IMR-90 (cell line): ENCODE results near the gene DAP3. TPM values are rescaled to one million over a fixed set of nuclear protein-coding genes. Genes with fewer than 3 reads are reported as not detected.
"Not testable (repeated sequence)": the region's sequence is repeated elsewhere in the genome, so short reads cannot be mapped to it uniquely, and the experiment has no call there.

Source experiments
- ATAC-seq: fragments of 200-7000 bp; cut with Tn5 transposase; 2 replicates; pipeline ENCODE4 v1.9.1; 2020; ENCODE audit warnings: low read depth, mild to moderate bottlenecking, moderate library complexity
- Bru-seq: library from RNA; stranded (reverse); fragments of 400-500 nt; gene quantifications from one replicate; lab custom pipeline; 2021; lab: Mats Ljungman, UMichigan
- BruChase-seq, 2 experiments: library from RNA; stranded (reverse); fragments of 400-500 nt; gene quantifications; one replicate each; lab custom pipeline; 2021; lab: Mats Ljungman, UMichigan
- BruUV-seq: library from RNA; stranded (reverse); fragments of 400-500 nt; replicated peaks from 2 replicates; lab custom pipeline; 2021; lab: Mats Ljungman, UMichigan
- CTCF ChIA-PET: fragments of 300-600 bp; formaldehyde crosslinking; extraction: SDS; loops from one replicate; lab custom pipeline; 2021; ENCODE audit warnings: antibody characterized with exemption; lab: Yijun Ruan, JAX
- POLR2A ChIA-PET: fragments of 300-600 bp; sonication (Branson Sonifier 250); formaldehyde crosslinking; loops from one replicate; lab custom pipeline; 2022; ENCODE audit warnings: antibody characterized with exemption; ENCODE audit not compliant: unreplicated experiment; lab: Charles Lee
- DNase-seq: peaks from one replicate; pipeline ENCODE4 v3.0.0; 2013
- H2AFZ ChIP-seq: replicated peaks from 2 replicates; pipeline ENCODE3; 2013; ENCODE audit warnings: low read length, mild to moderate bottlenecking; ENCODE audit not compliant: poor library complexity
- H2AK5ac ChIP-seq: 2 replicates; pipeline ENCODE4 v1.6.1; 2013; ENCODE audit warnings: low read depth, low read length, inconsistent platforms
- H2AK9ac ChIP-seq: replicated peaks from 2 replicates; pipeline ENCODE3; 2013; ENCODE audit warnings: mild to moderate bottlenecking, low read depth, low read length, moderate library complexity; ENCODE audit not compliant: poor library complexity
- H2BK120ac ChIP-seq: 2 replicates; pipeline ENCODE4 v1.6.1; 2013; ENCODE audit warnings: low read depth, low read length, inconsistent platforms
- H2BK15ac ChIP-seq: 3 replicates; pipeline ENCODE4 v1.6.1; 2013; ENCODE audit warnings: low read depth, low read length, inconsistent platforms
- H2BK20ac ChIP-seq: 2 replicates; pipeline ENCODE4 v1.6.1; 2013; ENCODE audit warnings: low read depth, mild to moderate bottlenecking, inconsistent platforms, low read length, moderate library complexity
- H2BK5ac ChIP-seq: 2 replicates; pipeline ENCODE4 v1.6.1; 2013; ENCODE audit warnings: mild to moderate bottlenecking, low read depth, low read length, inconsistent platforms; ENCODE audit not compliant: poor library complexity, severe bottlenecking
- H3K14ac ChIP-seq: replicated peaks from 2 replicates; pipeline ENCODE4 v1.6.1; 2013; ENCODE audit warnings: low read depth, low read length, inconsistent platforms
- H3K18ac ChIP-seq: 2 replicates; pipeline ENCODE4 v1.6.1; 2013; ENCODE audit warnings: low read depth, low read length, control low read depth
- H3K23ac ChIP-seq: 2 replicates; pipeline ENCODE4 v1.6.1; 2013; ENCODE audit warnings: low read depth, low read length, inconsistent platforms
- H3K27ac ChIP-seq: 2 replicates; pipeline ENCODE4 v1.5.1; 2013; ENCODE audit warnings: mild to moderate bottlenecking, control low read depth, low read length; ENCODE audit not compliant: insufficient read depth
- H3K27me3 ChIP-seq: 2 replicates; pipeline ENCODE4 v1.6.1; 2013; ENCODE audit warnings: low read length; ENCODE audit not compliant: control insufficient read depth, insufficient read depth
- H3K36me3 ChIP-seq: 2 replicates; pipeline ENCODE4 v1.6.1; 2013; ENCODE audit warnings: low read length, mixed read lengths; ENCODE audit not compliant: control insufficient read depth, insufficient read depth
- H3K4ac ChIP-seq: 2 replicates; pipeline ENCODE4 v1.6.1; 2013; ENCODE audit warnings: low read depth, low read length, inconsistent platforms
- H3K4me1 ChIP-seq: 2 replicates; pipeline ENCODE4 v1.6.1; 2013; ENCODE audit warnings: low read length, mixed read lengths; ENCODE audit not compliant: control insufficient read depth, insufficient read depth
- H3K4me2 ChIP-seq: 2 replicates; pipeline ENCODE4 v1.6.1; 2013; ENCODE audit warnings: low read depth, mild to moderate bottlenecking, control low read depth, low read length, moderate library complexity
- H3K4me3 ChIP-seq: 2 replicates; pipeline ENCODE4 v1.5.1; 2013; ENCODE audit warnings: low read depth, mild to moderate bottlenecking, control low read depth, low read length, moderate library complexity; ENCODE audit not compliant: insufficient read depth
- H3K56ac ChIP-seq: 2 replicates; pipeline ENCODE4 v1.6.1; 2013; ENCODE audit warnings: low read length, inconsistent platforms; ENCODE audit not compliant: insufficient read depth; ENCODE audit errors: extremely low read depth
- H3K79me1 ChIP-seq, 2 experiments: 2 replicates each; pipeline ENCODE4 v1.6.1; 2013; ENCODE audit warnings: low read length in 2 of 2, inconsistent platforms in 1 of 2, low read depth in 1 of 2
- H3K9ac ChIP-seq: 2 replicates; pipeline ENCODE4 v1.6.1; 2013; ENCODE audit warnings: low read depth, low read length, control low read depth
- H3K9me1 ChIP-seq: 2 replicates; pipeline ENCODE4 v1.6.1; 2013; ENCODE audit warnings: low read length, inconsistent platforms; ENCODE audit not compliant: insufficient read depth
- H3K9me3 ChIP-seq: 2 replicates; pipeline ENCODE4 v1.6.1; 2013; ENCODE audit warnings: low read length; ENCODE audit not compliant: control insufficient read depth, insufficient read depth
- H4K20me1 ChIP-seq: 2 replicates; pipeline ENCODE4 v1.6.1; 2013; ENCODE audit warnings: low read length, inconsistent platforms; ENCODE audit not compliant: insufficient read depth
- H4K5ac ChIP-seq: 2 replicates; pipeline ENCODE4 v1.6.1; 2013; ENCODE audit warnings: mild to moderate bottlenecking, low read depth, low read length, control low read depth
- H4K8ac ChIP-seq, 2 experiments: 2 replicates each; pipeline ENCODE4 v1.6.1; 2013; ENCODE audit warnings: low read depth in 2 of 2, low read length in 2 of 2, control low read depth in 1 of 2, inconsistent platforms in 1 of 2
- H4K91ac ChIP-seq: 2 replicates; pipeline ENCODE4 v1.6.1; 2013; ENCODE audit warnings: low read depth, low read length, inconsistent platforms; ENCODE audit not compliant: insufficient read depth
- MXI1 ChIP-seq: IDR thresholded peaks from 2 replicates; pipeline ENCODE4 v1.6.1; 2012; ENCODE audit warnings: low read depth, mild to moderate bottlenecking, low read length, moderate library complexity, borderline replicate concordance
- POLR2A ChIP-seq: IDR thresholded peaks from 2 replicates; pipeline ENCODE4 v1.6.1; 2012; ENCODE audit warnings: mild to moderate bottlenecking, low read depth, low read length
- WGBS, 2 experiments: methylation state at CpG; one replicate each; pipeline versions ENCODE4 v1.1.5 to v1.1.7; 2013; ENCODE audit warnings: missing lambda C conversion rate in 2 of 2; ENCODE audit not compliant: insufficient read length in 1 of 2; ENCODE audit errors: extremely low coverage in 2 of 2; 5-methylcytosine and 5-hydroxymethylcytosine counted together
- dilution Hi-C: fragments of 300-500 bp; cut with HindIII; formaldehyde crosslinking; loops from one replicate; pipeline ENCODE4 v1.14.3; 2018; ENCODE audit warnings: low sequenced_read_pairs; ENCODE audit not compliant: unreplicated experiment
- in situ Hi-C: fragments of 300-500 bp; cut with MboI; formaldehyde crosslinking; loops from 3 replicates; pipeline ENCODE4 v1.14.3; 2019; ENCODE audit warnings: low sequenced_read_pairs, inconsistent platforms, mixed read lengths
- intact Hi-C: fragments of 100-400 bp; cut with micrococcal nuclease; formaldehyde crosslinking; loops from 2 replicates; pipeline ENCODE4 v1.10.0; 2022
- long read RNA-seq: library from polyadenylated mRNA; unstranded; transcript quantifications from one replicate; pipeline ENCODE4 v2.0.0, GENCODE V29; 2021; ENCODE audit not compliant: unreplicated experiment
- polyA plus RNA-seq, 3 experiments: library from polyadenylated mRNA; depleted of rRNA; stranded (reverse); fragments of >200 nt; gene quantifications; 2 replicates each; pipeline ENCODE4 v1.2.3, GENCODE V29; 2012; ENCODE audit warnings: low replicate concordance in 1 of 3
- total RNA-seq: library from RNA; depleted of rRNA; stranded (reverse); fragments of >200 nt; gene quantifications from 2 replicates; pipeline ENCODE4 v1.2.3, GENCODE V29; 2012; rRNA removed

DAP3 gene
- total RNA-seq (37.2 and 48.6 TPM in 2 replicates), polyA plus RNA-seq (2012; rRNA removed) (126 TPM in 2 replicates), Bru-seq, nascent RNA (percentile 79 among the genes with signal in this experiment), BruChase-seq, experiment 1, labeled RNA remaining after a 6-hour chase (percentile 89 among the genes with signal in this experiment), BruChase-seq, experiment 2, labeled RNA remaining after a 2-hour chase (percentile 79 among the genes with signal in this experiment)
- polyA plus RNA-seq (2012; cell fraction: cytosol; rRNA removed) = 44.3 and 46.8 TPM in 2 replicates
- 61.3 and 152 TPM in 2 replicates for polyA plus RNA-seq (2012; cell fraction: nucleus; rRNA removed; ENCODE audit: low replicate concordance)
- long read RNA-seq, transcript DAP3-201 (13 exons, 1,649 nt) = minor isoform, 9 of 69 reads
- long read RNA-seq, transcript DAP3-202 (13 exons, 2,089 nt) = major isoform, 30 of 69 reads
- long read RNA-seq, partial matches to known transcripts = 5 of 69 reads
- long read RNA-seq, other reads (novel, unspliced or antisense) = 20 of 69 reads

DNA sequence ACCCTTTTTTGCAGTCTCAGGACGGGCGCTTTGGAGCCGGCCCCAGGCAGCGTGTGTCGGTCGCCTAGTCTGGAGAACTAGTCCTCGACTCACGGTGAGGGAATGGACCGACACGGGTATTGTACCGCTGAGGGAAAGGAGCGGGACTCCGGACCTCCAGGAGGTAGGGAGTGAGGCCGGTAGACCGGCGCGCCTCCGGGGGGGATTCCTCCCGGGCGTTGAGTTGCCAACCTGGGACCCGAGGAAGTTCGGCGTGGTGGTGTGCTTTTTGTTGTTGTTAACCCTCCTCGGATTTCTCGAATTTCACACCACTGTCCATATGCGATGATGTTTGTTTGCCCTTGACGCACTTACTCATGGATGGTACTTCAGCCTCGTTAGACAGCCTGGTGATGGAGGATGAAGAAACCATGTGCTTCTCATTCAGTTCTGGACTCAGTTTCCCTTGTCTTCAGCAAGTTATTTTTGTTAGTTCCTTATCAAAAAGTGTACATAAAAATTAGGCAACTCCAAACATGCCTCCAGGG is at the start of gene DAP3:
Gene DAP3, plus strand, starts transcription at position 11 of the 527 bp plus-strand sequence. CDS start 20,689 bp downstream, outside the sequence.
- peak within 1 kb of the TSS; percentile 100 for H3K23ac ChIP-seq
- H2BK15ac ChIP-seq = peak within 1 kb of the TSS; percentile 97; the same call in 2 of the 3 replicates
- H2BK120ac ChIP-seq = peak within 1 kb of the TSS; percentile 100
- peak within 1 kb of the TSS; percentile 99 for H4K5ac ChIP-seq
- peaks cover 34% of the 10 kb centered on the region for H4K20me1 ChIP-seq
- H3K27me3 ChIP-seq, POLR2A ChIA-PET, H3K36me3 ChIP-seq, DNase-seq, dilution Hi-C loops, H3K9me1 ChIP-seq, H3K4me1 ChIP-seq, H3K9me3 ChIP-seq, intact Hi-C loops, ATAC-seq, in situ Hi-C loops, CTCF ChIA-PET: not testable (repeated sequence)
- H2AK5ac ChIP-seq = peak within 1 kb of the TSS; percentile 93
- H3K56ac ChIP-seq = peak within 1 kb of the TSS; percentile 98
- peak within 1 kb of the TSS; percentile 99 for H3K18ac ChIP-seq
- TF ChIP-seq MXI1 = 0 out of 2 replicates have a peak, but pooled peaks have one; percentile 54
- peak; percentile 46; the same call in 1 of the 2 replicates for TF ChIP-seq POLR2A
- peak within 1 kb of the TSS; percentile 96 for H3K4me2 ChIP-seq
- peak within 1 kb of the TSS; percentile 92 for H2BK20ac ChIP-seq
- peaks cover 0 to 26% of the 10 kb centered on the region in 2 experiments; a peak in 3 of 4 replicates for H3K79me1 ChIP-seq
- peak within 1 kb of the TSS; percentile 100 for H2BK5ac ChIP-seq
- peak within 1 kb of the TSS; percentile 99 for H3K27ac ChIP-seq
- peak within 1 kb of the TSS; percentile 92 for H2AK9ac ChIP-seq
- 0% methylated on average over 3 of the region's 28 CpGs; no CpG with 5 or more reads in 1 of the 2 experiments for WGBS, 2 experiments
- peak within 1 kb of the TSS; percentile 99 for H4K91ac ChIP-seq
- H3K14ac ChIP-seq = peak within 1 kb of the TSS; percentile 100
- peak within 1 kb of the TSS; percentile 99 for H3K9ac ChIP-seq
- H4K8ac ChIP-seq = peak within 1 kb of the TSS; percentile 78 to 100
- H3K4me3 ChIP-seq = peak within 1 kb of the TSS; percentile 80
- peak within 1 kb of the TSS; percentile 100 for H2AFZ ChIP-seq
- BruUV-seq = TSS peak; percentile 65
- H3K4ac ChIP-seq = peak within 1 kb of the TSS; percentile 100
